Osteoblast (primary cell): ENCODE measurements around the gene TTC23L. TPM values are rescaled to one million over a fixed set of nuclear protein-coding genes. Genes with fewer than 3 reads are reported as not detected.

Source experiments
- DNase-seq: peaks from one replicate; pipeline ENCODE4 v3.0.0; 2011; ENCODE audit warnings: low spot score, mixed read lengths; ENCODE audit not compliant: insufficient read length; ENCODE audit errors: missing footprints
- H2AFZ ChIP-seq: 2 replicates; pipeline ENCODE4 v1.6.0; 2011; ENCODE audit warnings: mild to moderate bottlenecking, low read length
- H3K27ac ChIP-seq: 2 replicates; pipeline ENCODE4 v1.5.1; 2011; ENCODE audit warnings: mild to moderate bottlenecking, low read depth, low read length, moderate library complexity
- H3K27me3 ChIP-seq: 2 replicates; pipeline ENCODE4 v1.6.0; 2012; ENCODE audit warnings: mild to moderate bottlenecking, control low read depth, inconsistent platforms, low read length, moderate library complexity; ENCODE audit not compliant: insufficient read depth
- H3K36me3 ChIP-seq: 2 replicates; pipeline ENCODE4 v1.5.1; 2011; ENCODE audit warnings: mild to moderate bottlenecking, low read length, control low read depth, moderate library complexity; ENCODE audit not compliant: insufficient read depth
- H3K4me1 ChIP-seq: 2 replicates; pipeline ENCODE4 v1.5.1; 2011; ENCODE audit warnings: mild to moderate bottlenecking, low read length, control low read depth, moderate library complexity; ENCODE audit not compliant: insufficient read depth
- H3K4me2 ChIP-seq: 2 replicates; pipeline ENCODE4 v1.6.0; 2011; ENCODE audit warnings: mild to moderate bottlenecking, low read length; ENCODE audit not compliant: insufficient read depth
- H3K4me3 ChIP-seq: fragments of 200-600 bp; sonication (generic); 3 replicates; pipeline ENCODE4 v1.5.1; 2012; ENCODE audit warnings: mild to moderate bottlenecking, low read length, inconsistent platforms; ENCODE audit not compliant: insufficient read depth
- H3K79me2 ChIP-seq: 2 replicates; pipeline ENCODE4 v1.6.0; 2012; ENCODE audit warnings: mild to moderate bottlenecking, low read length, control low read depth, inconsistent platforms; ENCODE audit not compliant: insufficient read depth
- H3K9me3 ChIP-seq: 2 replicates; pipeline ENCODE4 v1.5.1; 2011; ENCODE audit warnings: low read depth, low read length, control low read depth
- H4K20me1 ChIP-seq: 2 replicates; pipeline ENCODE4 v1.6.0; 2012; ENCODE audit warnings: mild to moderate bottlenecking, low read length, control low read depth; ENCODE audit not compliant: insufficient read depth
- CTCF ChIP-seq: IDR thresholded peaks from 2 replicates; pipeline ENCODE4 v1.5.1; 2011; ENCODE audit warnings: mild to moderate bottlenecking, low read depth, low read length, moderate library complexity; ENCODE audit errors: extremely low read depth
- total RNA-seq: library from RNA; depleted of rRNA; stranded (reverse); fragments of >200 nt; gene quantifications from 2 replicates; pipeline ENCODE4 v1.2.3, GENCODE V29; 2012

Gene TTC23L
- total RNA-seq, 1 donor, result not detected

GRCh38 chr5:34834794-34835089 lies 4.2 kb upstream of the TTC23L start:
- no peak overlapping the region for H3K27ac ChIP-seq
- no peaks in the 10 kb centered on the region for H4K20me1 ChIP-seq
- no peak overlapping the region for H3K4me3 ChIP-seq
- H3K9me3 ChIP-seq, result no peaks in the 10 kb centered on the region
- H3K36me3 ChIP-seq, result peaks cover 40% of the 10 kb centered on the region
- H3K4me2 ChIP-seq, result no peak overlapping the region
- no peaks in the 10 kb centered on the region for H3K79me2 ChIP-seq
- H3K4me1 ChIP-seq, result no peaks in the 10 kb centered on the region
- DNase-seq, result no peak
- no peaks in the 10 kb centered on the region for H3K27me3 ChIP-seq
- no peak for TF ChIP-seq CTCF
- H2AFZ ChIP-seq, result no peak overlapping the region

- no peaks in the 10 kb centered on the region for H3K27me3 ChIP-seq
- H4K20me1 ChIP-seq, result no peaks in the 10 kb centered on the region
- H2AFZ ChIP-seq, result no peak overlapping the region
- no peaks in the 10 kb centered on the region for H3K9me3 ChIP-seq
- no peaks in the 10 kb centered on the region for H3K4me1 ChIP-seq
- H3K79me2 ChIP-seq, result no peaks in the 10 kb centered on the region
- H3K36me3 ChIP-seq, result peaks cover 31% of the 10 kb centered on the region
- no peak overlapping the region for H3K4me2 ChIP-seq
- no peak overlapping the region for H3K4me3 ChIP-seq
- no peak for DNase-seq
- no peak for TF ChIP-seq CTCF
- no peak overlapping the region for H3K27ac ChIP-seq
Measured at GRCh38 chr5:34835664-34836063, 3.3 kb upstream of the TTC23L start.

- DNase-seq, result no peak
- H3K36me3 ChIP-seq, result no peaks in the 10 kb centered on the region
- no peak overlapping the region for H3K4me3 ChIP-seq
- no peak overlapping the region for H3K27ac ChIP-seq
- H3K9me3 ChIP-seq, result no peaks in the 10 kb centered on the region
- H3K27me3 ChIP-seq, result no peaks in the 10 kb centered on the region
- no peak for TF ChIP-seq CTCF
- H2AFZ ChIP-seq, result no peak overlapping the region
- no peak overlapping the region for H3K4me2 ChIP-seq
- no peaks in the 10 kb centered on the region for H4K20me1 ChIP-seq
- no peaks in the 10 kb centered on the region for H3K79me2 ChIP-seq
- no peaks in the 10 kb centered on the region for H3K4me1 ChIP-seq
Measured at GRCh38 chr5:34841816-34842215, 2.9 kb downstream of the TTC23L start.

- Histone ChIP-seq H3K36me3 (no peaks in the 10 kb centered on the region), H3K4me1 (no peaks in the 10 kb centered on the region), H3K4me2 (no peak overlapping the region), H3K27me3 (no peaks in the 10 kb centered on the region), H3K27ac (no peak overlapping the region), H3K4me3 (no peak overlapping the region), H4K20me1 (no peaks in the 10 kb centered on the region), H3K79me2 (no peaks in the 10 kb centered on the region), H3K9me3 (no peaks in the 10 kb centered on the region), H2AFZ (no peak overlapping the region)
- no peak for TF ChIP-seq CTCF
- no peak for DNase-seq
Measured at GRCh38 chr5:34842554-34842953, 3.6 kb downstream of the TTC23L start.
